OCI-LY3 (cell line): Measurements from ENCODE around the gene RNH1.

ENCODE experiments used
- CTCF ChIP-seq: fragments of 200-600, 300-600 bp; sonication (generic); IDR thresholded peaks from 2 replicates; pipeline ENCODE4 v1.5.1; 2014; ENCODE audit warnings: antibody characterized with exemption, low read length, low read depth
- EZH2phosphoT487 ChIP-seq: fragments of 200-600 bp; shearing (Covaris generic); IDR thresholded peaks from 2 replicates; pipeline ENCODE4 v1.6.1; 2018; ENCODE audit warnings: antibody characterized with exemption, mixed run types, low read depth

- TF ChIP-seq CTCF (no peak), EZH2phosphoT487 (no peak)
These were observed 4.5 kb downstream of the RNH1 start for GRCh38 chr11:502288-503178.
